Measurements from ENCODE around the gene PLPP3.

PLPP3 gene

DNA sequence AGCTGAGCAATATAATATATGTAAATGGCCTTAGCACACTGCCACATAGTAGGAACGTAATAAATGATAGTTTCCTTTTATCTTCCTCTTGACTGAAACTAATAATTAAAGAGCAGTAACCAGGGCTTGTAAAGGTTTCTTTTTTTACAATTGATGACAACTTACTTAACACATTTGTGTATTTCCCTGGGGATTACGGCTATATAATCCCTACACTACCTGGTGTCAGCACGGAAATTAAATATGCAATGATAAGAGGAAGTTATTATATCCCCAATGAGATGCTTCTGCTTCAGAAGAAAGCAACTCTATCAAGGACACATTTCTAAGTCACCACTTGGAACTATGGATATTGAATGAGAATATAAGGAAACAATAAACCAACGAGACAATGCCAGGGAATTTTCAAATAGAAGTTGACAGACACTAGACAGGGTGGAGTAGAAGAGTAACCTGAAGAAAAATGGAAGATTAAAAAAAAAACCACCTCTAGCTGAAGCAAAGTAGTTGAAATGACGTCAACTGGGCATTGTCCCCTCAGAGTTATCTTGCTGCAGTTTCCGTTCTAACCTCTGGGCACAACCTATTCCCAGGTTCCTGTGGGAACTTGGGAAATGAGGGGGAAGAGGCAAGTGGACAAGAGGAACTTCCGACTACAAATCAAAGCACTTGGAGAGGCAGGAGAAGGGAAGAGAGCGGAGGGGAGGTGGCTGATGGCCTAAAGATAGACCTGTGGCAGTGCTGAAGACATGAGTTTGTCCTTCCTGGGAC, 66.5 kb downstream of the PLPP3 start:
- no peaks in the 10 kb centered on the region for H3K27me3 ChIP-seq (ENCODE audit: insufficient read depth, low read length)
- H2AFZ ChIP-seq (ENCODE audit: insufficient read depth, low read length, poor library complexity): no peak overlapping the region
- H4K8ac ChIP-seq (ENCODE audit: low read depth, low read length): no peak overlapping the region
- peaks cover 38 to 70% of the 10 kb centered on the region in 2 experiments for H3K36me3 ChIP-seq (ENCODE audit: control insufficient read depth in 1 of 2, insufficient read depth in 2 of 2, low read length in 2 of 2)
- H3K4me2 ChIP-seq (ENCODE audit: low read length): no peak overlapping the region
- H3K9me3 ChIP-seq (ENCODE audit: insufficient read depth, low read depth, low read length): no peaks in the 10 kb centered on the region
- peak overlapping the region; percentile 1 for H2BK5ac ChIP-seq (ENCODE audit: low read depth, low read length, poor library complexity)
- peaks cover 2% of the 10 kb centered on the region for H3K79me2 ChIP-seq (ENCODE audit: control insufficient read depth, insufficient read depth, low read length, poor library complexity)
- no CpG with 5 or more reads among the region's 8 CpGs for WGBS (ENCODE audit: extremely low coverage, insufficient coverage, insufficient read length)
- peak overlapping the region; percentile 34 for H3K4ac ChIP-seq (ENCODE audit: low read depth, low read length)
- H2BK120ac ChIP-seq (ENCODE audit: insufficient read depth, low read length, poor library complexity): no peak overlapping the region
- H2AK5ac ChIP-seq (ENCODE audit: low read length): no peak overlapping the region
- H3K23ac ChIP-seq (ENCODE audit: low read length): no peak overlapping the region
- H3K4me1 ChIP-seq (ENCODE audit: control insufficient read depth in 1 of 2, insufficient read depth in 2 of 2, low read length in 2 of 2): peaks cover 34 to 47% of the 10 kb centered on the region in 2 experiments
- H3K79me1 ChIP-seq (ENCODE audit: low read length): peaks cover 24% of the 10 kb centered on the region
- H3K14ac ChIP-seq (ENCODE audit: low read length): peak overlapping the region; percentile 4
- H4K12ac ChIP-seq (ENCODE audit: low read depth, low read length): no peak overlapping the region
- no peak overlapping the region for H2BK12ac ChIP-seq (ENCODE audit: low read length)
- no peak overlapping the region for H3K18ac ChIP-seq (ENCODE audit: low read length)
- H3K27ac ChIP-seq (ENCODE audit: low read depth, low read length): peak overlapping the region; percentile 19
- H3K4me3 ChIP-seq (ENCODE audit: low read depth, low read length): no peak overlapping the region
- no peak overlapping the region for H4K91ac ChIP-seq (ENCODE audit: low read depth, low read length)
- DNase-seq: no peak
- no peak overlapping the region for H3K9ac ChIP-seq (ENCODE audit: low read length)

GRCh38 chr1:56511766-56512165, 67.6 kb downstream of the PLPP3 start:
- Histone ChIP-seq H3K4me1 (ENCODE audit: control insufficient read depth in 1 of 2, insufficient read depth in 2 of 2, low read length in 2 of 2) (peaks cover 36 to 45% of the 10 kb centered on the region in 2 experiments), H3K27me3 (ENCODE audit: insufficient read depth, low read length) (no peaks in the 10 kb centered on the region), H2BK120ac (ENCODE audit: insufficient read depth, low read length, poor library complexity) (no peak overlapping the region), H4K8ac (ENCODE audit: low read depth, low read length) (no peak overlapping the region), H3K4ac (ENCODE audit: low read depth, low read length) (no peak overlapping the region), H3K4me3 (ENCODE audit: low read depth, low read length) (no peak overlapping the region), H3K14ac (ENCODE audit: low read length) (no peak overlapping the region), H2AK5ac (ENCODE audit: low read length) (no peak overlapping the region), H3K18ac (ENCODE audit: low read length) (peak overlapping the region; percentile 34), H3K9me3 (ENCODE audit: insufficient read depth, low read depth, low read length) (no peaks in the 10 kb centered on the region), H2BK5ac (ENCODE audit: low read depth, low read length, poor library complexity) (no peak overlapping the region), H2BK12ac (ENCODE audit: low read length) (no peak overlapping the region), H3K36me3 (ENCODE audit: control insufficient read depth in 1 of 2, insufficient read depth in 2 of 2, low read length in 2 of 2) (peaks cover 38 to 67% of the 10 kb centered on the region in 2 experiments), H3K23ac (ENCODE audit: low read length) (no peak overlapping the region), H4K12ac (ENCODE audit: low read depth, low read length) (no peak overlapping the region), H3K4me2 (ENCODE audit: low read length) (no peak overlapping the region), H2AFZ (ENCODE audit: insufficient read depth, low read length, poor library complexity) (no peak overlapping the region), H4K91ac (ENCODE audit: low read depth, low read length) (no peak overlapping the region), H3K9ac (ENCODE audit: low read length) (no peak overlapping the region), H3K79me1 (ENCODE audit: low read length) (peaks cover 29% of the 10 kb centered on the region), H3K79me2 (ENCODE audit: control insufficient read depth, insufficient read depth, low read length, poor library complexity) (peaks cover 2% of the 10 kb centered on the region), H3K27ac (ENCODE audit: low read depth, low read length) (peak overlapping the region; percentile 11)
- WGBS (ENCODE audit: extremely low coverage, insufficient coverage, insufficient read length): no CpG with 5 or more reads among the region's 8 CpGs
- DNase-seq: no peak

- no CpG with 5 or more reads among the region's 6 CpGs for WGBS (ENCODE audit: extremely low coverage, insufficient coverage, insufficient read length)
- Histone ChIP-seq H3K9ac (ENCODE audit: low read length) (no peak overlapping the region), H3K79me2 (ENCODE audit: control insufficient read depth, insufficient read depth, low read length, poor library complexity) (peaks cover 5% of the 10 kb centered on the region), H4K91ac (ENCODE audit: low read depth, low read length) (no peak overlapping the region), H3K14ac (ENCODE audit: low read length) (no peak overlapping the region), H3K4me1 (ENCODE audit: control insufficient read depth in 1 of 2, insufficient read depth in 2 of 2, low read length in 2 of 2) (peaks cover 38 to 46% of the 10 kb centered on the region in 2 experiments), H4K8ac (ENCODE audit: low read depth, low read length) (no peak overlapping the region), H4K12ac (ENCODE audit: low read depth, low read length) (no peak overlapping the region), H2BK120ac (ENCODE audit: insufficient read depth, low read length, poor library complexity) (no peak overlapping the region), H2AK5ac (ENCODE audit: low read length) (no peak overlapping the region), H2AFZ (ENCODE audit: insufficient read depth, low read length, poor library complexity) (no peak overlapping the region), H3K9me3 (ENCODE audit: insufficient read depth, low read depth, low read length) (no peaks in the 10 kb centered on the region), H3K36me3 (ENCODE audit: control insufficient read depth in 1 of 2, insufficient read depth in 2 of 2, low read length in 2 of 2) (peaks cover 40 to 69% of the 10 kb centered on the region in 2 experiments), H3K4me2 (ENCODE audit: low read length) (no peak overlapping the region), H3K4me3 (ENCODE audit: low read depth, low read length) (no peak overlapping the region), H2BK5ac (ENCODE audit: low read depth, low read length, poor library complexity) (no peak overlapping the region), H3K4ac (ENCODE audit: low read depth, low read length) (no peak overlapping the region), H3K27ac (ENCODE audit: low read depth, low read length) (peak overlapping the region; percentile 11), H3K23ac (ENCODE audit: low read length) (no peak overlapping the region), H2BK12ac (ENCODE audit: low read length) (no peak overlapping the region), H3K27me3 (ENCODE audit: insufficient read depth, low read length) (no peaks in the 10 kb centered on the region), H3K79me1 (ENCODE audit: low read length) (peaks cover 32% of the 10 kb centered on the region), H3K18ac (ENCODE audit: low read length) (no peak overlapping the region)
- DNase-seq: peak; percentile 37 to 43
These were observed 68.0 kb downstream of the PLPP3 start for GRCh38 chr1:56511364-56511763.

- no peak overlapping the region for H3K9ac ChIP-seq (ENCODE audit: low read length)
- no peak for DNase-seq
- H3K79me2 ChIP-seq (ENCODE audit: control insufficient read depth, insufficient read depth, low read length, poor library complexity): peaks cover 7% of the 10 kb centered on the region
- H3K4me3 ChIP-seq (ENCODE audit: low read depth, low read length): no peak overlapping the region
- no peak overlapping the region for H4K91ac ChIP-seq (ENCODE audit: low read depth, low read length)
- no peak overlapping the region for H4K8ac ChIP-seq (ENCODE audit: low read depth, low read length)
- no CpG with 5 or more reads among the region's 1 CpG for WGBS (ENCODE audit: extremely low coverage, insufficient coverage, insufficient read length)
- H2BK5ac ChIP-seq (ENCODE audit: low read depth, low read length, poor library complexity): no peak overlapping the region
- H3K79me1 ChIP-seq (ENCODE audit: low read length): peaks cover 33% of the 10 kb centered on the region
- no peak overlapping the region for H3K23ac ChIP-seq (ENCODE audit: low read length)
- H2BK12ac ChIP-seq (ENCODE audit: low read length): no peak overlapping the region
- H3K4me1 ChIP-seq (ENCODE audit: control insufficient read depth in 1 of 2, insufficient read depth in 2 of 2, low read length in 2 of 2): peaks cover 42 to 50% of the 10 kb centered on the region in 2 experiments
- no peak overlapping the region for H2AK5ac ChIP-seq (ENCODE audit: low read length)
- no peak overlapping the region for H3K14ac ChIP-seq (ENCODE audit: low read length)
- no peak overlapping the region for H2AFZ ChIP-seq (ENCODE audit: insufficient read depth, low read length, poor library complexity)
- H3K18ac ChIP-seq (ENCODE audit: low read length): no peak overlapping the region
- H3K9me3 ChIP-seq (ENCODE audit: insufficient read depth, low read depth, low read length): no peaks in the 10 kb centered on the region
- peaks cover 43 to 69% of the 10 kb centered on the region in 2 experiments for H3K36me3 ChIP-seq (ENCODE audit: control insufficient read depth in 1 of 2, insufficient read depth in 2 of 2, low read length in 2 of 2)
- no peak overlapping the region for H4K12ac ChIP-seq (ENCODE audit: low read depth, low read length)
- H3K4me2 ChIP-seq (ENCODE audit: low read length): no peak overlapping the region
- no peak overlapping the region for H2BK120ac ChIP-seq (ENCODE audit: insufficient read depth, low read length, poor library complexity)
- H3K27me3 ChIP-seq (ENCODE audit: insufficient read depth, low read length): no peaks in the 10 kb centered on the region
- H3K4ac ChIP-seq (ENCODE audit: low read depth, low read length): no peak overlapping the region
- H3K27ac ChIP-seq (ENCODE audit: low read depth, low read length): peak overlapping the region; percentile 10
These were observed 68.7 kb downstream of the PLPP3 start for GRCh38 chr1:56510642-56511021.

Data from trophoblast cell (in vitro differentiated cells and primary cell).